ENCODE results near the gene RNU6-9.
A peak's percentile ranks its signal among the peaks of the same experiment; 100 is the strongest.

Gene RNU6-9

GRCh38 chr19:854549-854948 lies 38.7 kb upstream of the RNU6-9 start:
- TF ChIP-seq CTCF (IDR thresholded peaks at IDR 0.05): no peak
- peaks cover 46% of the 10 kb centered on the region for H3K27me3 ChIP-seq
- H3K4me3 ChIP-seq (ENCODE audit: low read depth in 1 of 2, low read length in 1 of 2): no peak overlapping the region
- no peaks in the 10 kb centered on the region for H3K9me3 ChIP-seq
- peaks cover 43 to 57% of the 10 kb centered on the region in 2 experiments for H3K4me1 ChIP-seq (ENCODE audit: control insufficient read depth in 1 of 2, insufficient read depth in 1 of 2, low read depth in 1 of 2, low read length in 1 of 2)
- H3K36me3 ChIP-seq: no peaks in the 10 kb centered on the region
- no peak overlapping the region for H3K27ac ChIP-seq

- Histone ChIP-seq H3K36me3 (no peaks in the 10 kb centered on the region), H3K27me3 (peaks cover 52% of the 10 kb centered on the region), H3K4me3 (ENCODE audit: low read depth in 1 of 2, low read length in 1 of 2) (no peak overlapping the region), H3K9me3 (no peaks in the 10 kb centered on the region), H3K27ac (no peak overlapping the region), H3K4me1 (ENCODE audit: control insufficient read depth in 1 of 2, insufficient read depth in 1 of 2, low read depth in 1 of 2, low read length in 1 of 2) (peaks cover 49 to 63% of the 10 kb centered on the region in 2 experiments)
- TF ChIP-seq CTCF (IDR thresholded peaks at IDR 0.05): no peak
Observed at GRCh38 chr19:855142-855541, 38.1 kb upstream of the RNU6-9 start.

GRCh38 chr19:855566-856120 lies 37.6 kb upstream of the RNU6-9 start:
- peaks cover 51 to 60% of the 10 kb centered on the region in 2 experiments for H3K4me1 ChIP-seq (ENCODE audit: control insufficient read depth in 1 of 2, insufficient read depth in 1 of 2, low read depth in 1 of 2, low read length in 1 of 2)
- no peaks in the 10 kb centered on the region for H3K9me3 ChIP-seq
- H3K27ac ChIP-seq: no peak overlapping the region
- TF ChIP-seq CTCF (IDR thresholded peaks at IDR 0.05): no peak
- no peak overlapping the region for H3K4me3 ChIP-seq (ENCODE audit: low read depth in 1 of 2, low read length in 1 of 2)
- peaks cover 52% of the 10 kb centered on the region for H3K27me3 ChIP-seq
- no peaks in the 10 kb centered on the region for H3K36me3 ChIP-seq

GRCh38 chr19:858284-858683 lies 35.0 kb upstream of the RNU6-9 start:
- Histone ChIP-seq H3K36me3 (no peaks in the 10 kb centered on the region), H3K27me3 (peaks cover 48% of the 10 kb centered on the region), H3K27ac (peak overlapping the region; percentile 87), H3K4me3 (ENCODE audit: low read depth in 1 of 2, low read length in 1 of 2) (no peak overlapping the region), H3K9me3 (no peaks in the 10 kb centered on the region), H3K4me1 (ENCODE audit: control insufficient read depth in 1 of 2, insufficient read depth in 1 of 2, low read depth in 1 of 2, low read length in 1 of 2) (peaks cover 51 to 52% of the 10 kb centered on the region in 2 experiments)
- no peak for TF ChIP-seq CTCF (IDR thresholded peaks at IDR 0.05)

GRCh38 chr19:858868-859843 lies 34.1 kb upstream of the RNU6-9 start, which contains the start of gene CFD:
Gene CFD (plus strand): TSS chr19:859664. CDS start chr19:859690, 26 bp downstream.
- Histone ChIP-seq H3K9me3 (no peaks in the 10 kb centered on the region), H3K4me3 (ENCODE audit: low read depth in 1 of 2, low read length in 1 of 2) (peak within 1 kb of the TSS; percentile 62 to 64), H3K36me3 (no peaks in the 10 kb centered on the region), H3K4me1 (ENCODE audit: control insufficient read depth in 1 of 2, insufficient read depth in 1 of 2, low read depth in 1 of 2, low read length in 1 of 2) (peaks cover 58% of the 10 kb centered on the region in 2 experiments), H3K27ac (peak within 1 kb of the TSS; percentile 87), H3K27me3 (peaks cover 41% of the 10 kb centered on the region)
- TF ChIP-seq CTCF (IDR thresholded peaks at IDR 0.05): no peak

Measured in neutrophil (primary cell).